LNCAP (cell line): ENCODE results near the gene FRMD3.

Experiments
- TF ChIP-seq, protein P1 (sequence below): fragments of 450-650 bp; IDR thresholded peaks from 2 replicates; pipeline ENCODE4 v1.5.1; 2017; ENCODE audit warnings: mild to moderate bottlenecking

The FRMD3 gene

GRCh38 chr9:83220730-83221129 is 317.5 kb downstream of the FRMD3 start:
- TF ChIP-seq, protein P1, sequence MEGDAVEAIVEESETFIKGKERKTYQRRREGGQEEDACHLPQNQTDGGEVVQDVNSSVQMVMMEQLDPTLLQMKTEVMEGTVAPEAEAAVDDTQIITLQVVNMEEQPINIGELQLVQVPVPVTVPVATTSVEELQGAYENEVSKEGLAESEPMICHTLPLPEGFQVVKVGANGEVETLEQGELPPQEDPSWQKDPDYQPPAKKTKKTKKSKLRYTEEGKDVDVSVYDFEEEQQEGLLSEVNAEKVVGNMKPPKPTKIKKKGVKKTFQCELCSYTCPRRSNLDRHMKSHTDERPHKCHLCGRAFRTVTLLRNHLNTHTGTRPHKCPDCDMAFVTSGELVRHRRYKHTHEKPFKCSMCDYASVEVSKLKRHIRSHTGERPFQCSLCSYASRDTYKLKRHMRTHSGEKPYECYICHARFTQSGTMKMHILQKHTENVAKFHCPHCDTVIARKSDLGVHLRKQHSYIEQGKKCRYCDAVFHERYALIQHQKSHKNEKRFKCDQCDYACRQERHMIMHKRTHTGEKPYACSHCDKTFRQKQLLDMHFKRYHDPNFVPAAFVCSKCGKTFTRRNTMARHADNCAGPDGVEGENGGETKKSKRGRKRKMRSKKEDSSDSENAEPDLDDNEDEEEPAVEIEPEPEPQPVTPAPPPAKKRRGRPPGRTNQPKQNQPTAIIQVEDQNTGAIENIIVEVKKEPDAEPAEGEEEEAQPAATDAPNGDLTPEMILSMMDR = no peak

- TF ChIP-seq, protein P1 = no peak
Observed at GRCh38 chr9:83219924-83220438, 318.2 kb downstream of the FRMD3 start.

DNA sequence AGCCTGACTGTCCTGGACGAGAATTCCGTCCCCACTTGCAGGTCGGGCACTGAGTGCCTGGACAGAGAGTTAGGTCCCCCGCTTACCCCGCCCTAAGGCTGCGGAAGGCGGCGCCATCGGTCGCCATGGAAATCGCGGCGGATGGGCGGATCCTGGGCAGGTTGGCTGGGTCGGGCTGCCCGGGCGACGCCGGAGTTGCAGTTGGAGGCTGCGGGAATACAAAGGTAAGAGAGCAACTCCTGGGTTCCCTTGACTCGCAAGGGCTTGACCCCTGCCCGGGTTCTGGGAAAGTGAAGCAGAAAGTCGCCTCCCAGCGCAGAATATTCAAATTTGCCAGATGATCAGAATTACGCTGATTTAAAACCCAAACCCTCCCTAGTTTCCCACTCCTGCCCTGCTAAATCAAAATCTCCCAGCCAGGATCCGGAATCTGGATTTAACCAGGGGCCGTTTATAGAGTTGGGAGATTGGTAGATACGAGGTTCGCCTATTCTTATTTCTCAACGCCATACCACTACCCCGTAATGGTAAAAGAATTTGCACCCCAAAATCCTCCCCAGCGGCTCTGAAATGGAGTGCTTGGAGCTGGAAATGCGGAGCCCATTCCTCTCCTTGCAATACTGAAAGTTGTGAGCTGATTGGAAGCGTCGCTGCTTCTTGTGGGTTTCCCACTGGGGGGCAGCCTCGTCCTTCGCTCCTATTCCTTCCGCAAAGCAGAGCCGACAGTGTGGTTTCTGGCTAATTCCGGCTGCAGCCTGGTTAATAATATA is 318.9 kb downstream of the FRMD3 start:
- TF ChIP-seq, protein P1 = peak; percentile 67

GRCh38 chr9:83218411-83219090 is 319.6 kb downstream of the FRMD3 start:
- TF ChIP-seq, protein P1 = no peak

GRCh38 chr9:83209188-83209731 is 328.9 kb downstream of the FRMD3 start:
- TF ChIP-seq, protein P1 = no peak

DNA sequence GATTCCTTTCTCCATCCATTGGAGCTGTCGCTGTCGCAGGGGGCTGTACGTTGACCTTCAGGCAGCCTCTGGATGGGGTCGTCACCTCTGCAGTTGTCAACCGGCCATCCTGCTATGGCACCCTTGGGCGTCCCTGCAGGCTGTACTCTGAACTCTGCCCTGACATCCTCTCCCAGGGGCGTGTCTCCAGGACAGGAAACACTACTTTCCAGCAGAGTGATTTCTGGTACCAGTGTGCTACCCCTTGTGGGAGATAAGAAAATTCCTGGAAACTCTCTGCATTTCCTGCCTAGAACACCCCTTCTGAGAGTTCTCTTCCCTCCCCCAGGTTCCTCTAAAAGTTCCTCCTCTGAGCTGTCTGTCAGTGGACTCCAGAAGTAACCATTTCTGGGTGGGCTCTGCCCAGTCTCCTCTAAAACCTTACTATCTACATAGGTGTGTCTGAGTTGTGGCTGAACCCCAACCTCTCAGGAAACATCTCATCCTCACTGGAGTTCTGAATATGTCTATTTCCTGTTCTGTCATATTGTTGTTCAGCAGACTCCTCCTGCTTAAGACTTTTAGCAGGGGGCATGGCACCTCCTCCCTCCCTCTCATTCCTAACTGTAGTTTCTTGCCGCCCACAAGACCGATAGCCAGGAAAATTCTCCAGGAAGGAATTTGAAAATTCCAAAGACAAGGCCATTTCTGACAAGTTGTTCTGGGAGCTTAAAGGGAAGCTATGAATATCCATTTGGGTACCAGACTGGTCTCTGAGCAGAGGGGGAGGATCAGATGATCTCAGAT is 329.9 kb downstream of the FRMD3 start:
- TF ChIP-seq, protein P1 = no peak

DNA sequence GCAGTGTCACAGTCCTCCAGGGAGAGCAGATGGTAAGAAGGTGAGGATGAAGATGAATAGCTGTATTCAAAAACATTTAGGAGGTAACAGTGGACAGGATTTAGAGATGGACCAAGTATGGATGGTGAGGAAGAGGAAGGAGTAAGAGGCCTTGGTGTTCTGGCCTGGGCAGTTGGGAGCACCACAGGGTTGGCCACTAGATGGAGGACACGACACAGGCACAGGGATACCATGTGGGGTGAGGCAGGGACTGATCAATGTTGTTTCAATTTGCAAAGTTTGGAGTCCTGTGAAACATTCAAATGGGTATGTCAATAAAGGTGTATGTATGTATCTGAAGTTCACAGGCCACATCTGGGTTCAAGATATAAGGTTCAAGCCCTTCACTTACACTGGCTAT is 334.2 kb downstream of the FRMD3 start:
- TF ChIP-seq, protein P1 = no peak; the same call in 1 of the 2 replicates
